Vagina (tissue), 2 donors: ENCODE data around the gene RASSF7.

Experiments
- CTCF ChIP-seq, 3 experiments: fragments of 450-650 bp in 2 of 3; fragments of 200-600 bp in 1 of 3; sonication (generic) in 1 of 3; IDR thresholded peaks; one replicate each; pipeline ENCODE4 v1.5.1; 2017 to 2019; ENCODE audit warnings: antibody characterized with exemption in 3 of 3, mild to moderate bottlenecking in 2 of 3, moderate library complexity in 2 of 3
- POLR2A ChIP-seq, 2 donors: fragments of 450-650 bp; IDR thresholded peaks; one replicate each; pipeline ENCODE4 v1.6.1; 2017; ENCODE audit warnings: antibody characterized with exemption in 2 of 2, mild to moderate bottlenecking in 2 of 2, moderate library complexity in 2 of 2
- POLR2AphosphoS5 ChIP-seq, 2 donors: sonication (generic); formaldehyde crosslinking; IDR thresholded peaks; one replicate each; pipeline ENCODE4 v1.9.0; 2017; ENCODE audit warnings: antibody characterized with exemption in 2 of 2, mild to moderate bottlenecking in 2 of 2, low read depth in 1 of 2; ENCODE audit not compliant: insufficient read depth in 1 of 2

GRCh38 chr11:590997-591396, 30.2 kb downstream of the RASSF7 start:
- TF ChIP-seq CTCF (IDR thresholded peaks at IDR 0.05): no peak
- TF ChIP-seq POLR2A (IDR thresholded peaks at IDR 0.05): no peak
- TF ChIP-seq POLR2AphosphoS5 (IDR thresholded peaks at IDR 0.05; ENCODE audit: insufficient read depth in 1 of 2, low read depth in 1 of 2): no peak
